Measurements from ENCODE around the gene OR6N2. TPM values are rescaled to one million over a fixed set of nuclear protein-coding genes. Genes with fewer than 3 reads are reported as not detected.

OR6N2 gene
- total RNA-seq, 1 experiment from 2014 or later = not detected

GRCh38 chr1:158752155-158752712 is 28.8 kb downstream of the OR6N2 start:
- Histone ChIP-seq H2AFZ (no peak overlapping the region), H3K4me3 (no peak overlapping the region), H3K27ac (no peak overlapping the region), H3K36me3 (ENCODE audit: low read depth) (no peaks in the 10 kb centered on the region), H4K20me1 (ENCODE audit: insufficient read depth) (no peaks in the 10 kb centered on the region), H3K27me3 (ENCODE audit: insufficient read depth, low read depth) (peaks cover 7% of the 10 kb centered on the region), H3F3A (ENCODE audit: insufficient read depth, low read depth) (no peaks in the 10 kb centered on the region), H3K9me2 (ENCODE audit: insufficient read depth) (no peaks in the 10 kb centered on the region), H3K79me2 (ENCODE audit: low read depth) (no peaks in the 10 kb centered on the region), H3K9me3 (ENCODE audit: insufficient read depth, low read depth) (no peaks in the 10 kb centered on the region), H3K4me1 (replicated peaks; ENCODE audit: insufficient read depth) (no peaks in the 10 kb centered on the region), H3K4me2 (no peak overlapping the region)
- ChIA-PET CTCF (no interaction called here), POLR2A (ENCODE audit: unreplicated experiment) (no interaction called here)
- no TSS peak for BruUV-seq (replicated peaks)
- DNase-seq = no peak
- TF ChIP-seq EZH2 (IDR thresholded peaks at IDR 0.05; ENCODE audit: low read depth) (no peak), CTCF (conservative IDR thresholded peaks at IDR 0.05) (no peak)
- intact Hi-C loops (cut with micrococcal nuclease; ENCODE audit: unreplicated experiment) = no loop called here

- POLR2A ChIA-PET (ENCODE audit: unreplicated experiment) = no interaction called here
Observed at GRCh38 chr1:158735848-158736247, 45.2 kb downstream of the OR6N2 start.

GRCh38 chr1:158732524-158732923 is 48.5 kb downstream of the OR6N2 start:
- ChIA-PET POLR2A (ENCODE audit: unreplicated experiment) (no interaction called here), CTCF (no interaction called here)
- no peaks in the 10 kb centered on the region for H3K36me3 ChIP-seq (ENCODE audit: low read depth)
- no peaks in the 10 kb centered on the region for H3K9me3 ChIP-seq (ENCODE audit: insufficient read depth, low read depth)
- H3K4me3 ChIP-seq = no peak overlapping the region
- H4K20me1 ChIP-seq (ENCODE audit: insufficient read depth) = no peaks in the 10 kb centered on the region
- intact Hi-C loops (cut with micrococcal nuclease; ENCODE audit: unreplicated experiment) = no loop called here
- H3K9me2 ChIP-seq (ENCODE audit: insufficient read depth) = no peaks in the 10 kb centered on the region
- H3K4me1 ChIP-seq (replicated peaks; ENCODE audit: insufficient read depth) = no peaks in the 10 kb centered on the region
- BruUV-seq (replicated peaks) = no TSS peak
- H3K27me3 ChIP-seq (ENCODE audit: insufficient read depth, low read depth) = no peaks in the 10 kb centered on the region
- TF ChIP-seq CTCF (conservative IDR thresholded peaks at IDR 0.05) (no peak), EZH2 (IDR thresholded peaks at IDR 0.05; ENCODE audit: low read depth) (no peak)
- no peak overlapping the region for H3K4me2 ChIP-seq
- no peaks in the 10 kb centered on the region for H3F3A ChIP-seq (ENCODE audit: insufficient read depth, low read depth)
- H3K27ac ChIP-seq = no peak overlapping the region
- no peaks in the 10 kb centered on the region for H3K79me2 ChIP-seq (ENCODE audit: low read depth)
- DNase-seq = no peak
- no peak overlapping the region for H2AFZ ChIP-seq

More at GRCh38 chr1:158735848-158736247, 45.2 kb downstream of the OR6N2 start:
- no peaks in the 10 kb centered on the region for H3K9me2 ChIP-seq (ENCODE audit: insufficient read depth)
- H3F3A ChIP-seq (ENCODE audit: insufficient read depth, low read depth) = no peaks in the 10 kb centered on the region
- no peak for DNase-seq
- no peaks in the 10 kb centered on the region for H4K20me1 ChIP-seq (ENCODE audit: insufficient read depth)
- H3K4me3 ChIP-seq = no peak overlapping the region
- no peak overlapping the region for H2AFZ ChIP-seq
- no TSS peak for BruUV-seq (replicated peaks)
- CTCF ChIA-PET = no interaction called here
- H3K27me3 ChIP-seq (ENCODE audit: insufficient read depth, low read depth) = 0 out of 2 replicates have a peak, but pooled peaks cover 6% of the 10 kb centered on the region
- H3K4me2 ChIP-seq = no peak overlapping the region
- no peaks in the 10 kb centered on the region for H3K36me3 ChIP-seq (ENCODE audit: low read depth)
- H3K9me3 ChIP-seq (ENCODE audit: insufficient read depth, low read depth) = no peaks in the 10 kb centered on the region
- no peak for TF ChIP-seq CTCF (conservative IDR thresholded peaks at IDR 0.05)
- no peak for TF ChIP-seq EZH2 (IDR thresholded peaks at IDR 0.05; ENCODE audit: low read depth)
- no peak overlapping the region for H3K27ac ChIP-seq
- intact Hi-C loops (cut with micrococcal nuclease; ENCODE audit: unreplicated experiment) = no loop called here
- no peaks in the 10 kb centered on the region for H3K79me2 ChIP-seq (ENCODE audit: low read depth)
- no peaks in the 10 kb centered on the region for H3K4me1 ChIP-seq (replicated peaks; ENCODE audit: insufficient read depth)

All from PC-9 (cell line).